ENCODE data around the gene DLGAP1.
"Not testable (repeated sequence)": the region's sequence is repeated elsewhere in the genome, so short reads cannot be mapped to it uniquely, and the experiment has no call there.

GRCh38 chr18:3472121-3472520 lies 983.0 kb downstream of the DLGAP1 start:
- TF ChIP-seq, protein P1, sequence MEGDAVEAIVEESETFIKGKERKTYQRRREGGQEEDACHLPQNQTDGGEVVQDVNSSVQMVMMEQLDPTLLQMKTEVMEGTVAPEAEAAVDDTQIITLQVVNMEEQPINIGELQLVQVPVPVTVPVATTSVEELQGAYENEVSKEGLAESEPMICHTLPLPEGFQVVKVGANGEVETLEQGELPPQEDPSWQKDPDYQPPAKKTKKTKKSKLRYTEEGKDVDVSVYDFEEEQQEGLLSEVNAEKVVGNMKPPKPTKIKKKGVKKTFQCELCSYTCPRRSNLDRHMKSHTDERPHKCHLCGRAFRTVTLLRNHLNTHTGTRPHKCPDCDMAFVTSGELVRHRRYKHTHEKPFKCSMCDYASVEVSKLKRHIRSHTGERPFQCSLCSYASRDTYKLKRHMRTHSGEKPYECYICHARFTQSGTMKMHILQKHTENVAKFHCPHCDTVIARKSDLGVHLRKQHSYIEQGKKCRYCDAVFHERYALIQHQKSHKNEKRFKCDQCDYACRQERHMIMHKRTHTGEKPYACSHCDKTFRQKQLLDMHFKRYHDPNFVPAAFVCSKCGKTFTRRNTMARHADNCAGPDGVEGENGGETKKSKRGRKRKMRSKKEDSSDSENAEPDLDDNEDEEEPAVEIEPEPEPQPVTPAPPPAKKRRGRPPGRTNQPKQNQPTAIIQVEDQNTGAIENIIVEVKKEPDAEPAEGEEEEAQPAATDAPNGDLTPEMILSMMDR (conservative IDR thresholded peaks at IDR 0.05; ENCODE audit: low read depth, low read length) = not testable (repeated sequence)
- not testable (repeated sequence) for TF ChIP-seq RAD21 (IDR thresholded peaks at IDR 0.05; ENCODE audit: low read length); POLR2A (IDR thresholded peaks at IDR 0.05; ENCODE audit: low read depth, low read length); USF2 (IDR thresholded peaks at IDR 0.05; ENCODE audit: low read depth, low read length); MXI1 (IDR thresholded peaks at IDR 0.05; ENCODE audit: borderline replicate concordance, low read depth, low read length); FOS (IDR thresholded peaks at IDR 0.05; ENCODE audit: low read depth, low read length); BHLHE40 (IDR thresholded peaks at IDR 0.05; ENCODE audit: low read depth, low read length); MAFK (IDR thresholded peaks at IDR 0.05; ENCODE audit: low read depth, low read length); CEBPB (IDR thresholded peaks at IDR 0.05; ENCODE audit: low read depth, low read length); NFE2L2 (IDR thresholded peaks at IDR 0.05; ENCODE audit: low read depth, low read length); CHD1 (IDR thresholded peaks at IDR 0.05; ENCODE audit: low read depth, low read length); RCOR1 (IDR thresholded peaks at IDR 0.05; ENCODE audit: insufficient replicate concordance, low read length); ELK1 (IDR thresholded peaks at IDR 0.05; ENCODE audit: borderline replicate concordance, low read depth, low read length); SMC3 (IDR thresholded peaks at IDR 0.05; ENCODE audit: low read depth, low read length)
